Measurements from ENCODE around the gene SOCS7.

DNA sequence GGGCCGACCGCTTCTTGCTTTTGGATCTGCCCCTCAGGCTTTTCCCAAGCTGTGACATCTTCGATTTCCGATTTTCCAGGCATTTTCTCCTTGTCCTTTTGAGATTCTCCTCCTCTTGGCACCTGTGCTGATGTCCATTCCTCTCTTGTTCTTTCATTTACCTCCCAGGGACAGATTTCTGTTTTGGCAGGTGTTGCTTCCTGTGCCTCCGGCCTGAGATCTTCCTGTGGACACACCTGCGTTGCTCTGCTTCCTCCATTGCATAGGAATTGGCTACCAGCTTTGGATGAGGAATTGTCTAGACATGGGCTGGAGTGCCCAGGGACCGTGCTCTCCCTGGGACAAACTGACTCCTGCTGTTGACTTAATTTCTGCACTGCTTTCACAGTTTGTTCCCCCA is 23.0 kb upstream of the SOCS7 start:
- TF ChIP-seq EZH2 (IDR thresholded peaks at IDR 0.05; ENCODE audit: borderline replicate concordance, insufficient read depth, low read depth, low read length, poor library complexity, severe bottlenecking), result no peak
- no peak for TF ChIP-seq CTCF (IDR thresholded peaks at IDR 0.05)
